BE2C (cell line): ENCODE results near the gene SGK2.

Experiments used
- DNase-seq: peaks from one replicate; pipeline ENCODE4 v3.0.0-alpha.2; 2020
- H3K27me3 ChIP-seq: fragments of 250-450 bp; sonication (Bioruptor Pico); 2 replicates; pipeline ENCODE4 v1.5.1; 2020; ENCODE audit warnings: mild to moderate bottlenecking
- H3K36me3 ChIP-seq: fragments of 250-450 bp; sonication (Bioruptor Pico); 2 replicates; pipeline ENCODE4 v1.5.1; 2020; ENCODE audit warnings: mild to moderate bottlenecking
- H3K4me1 ChIP-seq: fragments of 250-450 bp; sonication (Bioruptor Pico); 2 replicates; pipeline ENCODE4 v1.5.1; 2020
- H3K4me3 ChIP-seq: 2 replicates; pipeline ENCODE4 v1.5.1; 2011; ENCODE audit warnings: low read depth, low read length
- H3K9me3 ChIP-seq: fragments of 250-450 bp; sonication (Bioruptor Pico); 2 replicates; pipeline ENCODE4 v1.5.1; 2020
- TF ChIP-seq, protein P1 (sequence below): IDR thresholded peaks from 2 replicates; pipeline ENCODE4 v1.5.1; 2012; ENCODE audit warnings: mild to moderate bottlenecking, low read depth, low read length

SGK2 gene

DNA sequence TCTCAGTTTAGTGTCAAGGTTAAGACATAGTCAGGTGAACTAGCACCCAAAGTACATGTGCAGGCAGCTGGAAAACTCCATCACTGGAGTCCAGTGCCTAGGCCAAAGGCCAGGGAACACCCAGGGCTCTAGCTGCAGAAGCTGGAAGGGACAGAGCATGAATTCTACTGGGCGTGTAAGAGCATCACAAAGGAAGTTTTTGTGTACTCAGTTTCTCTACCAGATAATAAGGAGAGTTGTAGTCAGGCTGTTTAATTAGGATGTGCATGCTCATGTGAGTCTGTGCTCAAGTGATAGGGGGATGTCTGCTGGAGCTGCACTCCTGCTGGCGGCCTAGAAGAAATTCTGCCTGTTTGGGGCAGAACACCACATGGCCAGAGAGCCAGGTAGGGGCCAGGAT, 43.2 kb upstream of the SGK2 start:
- Histone ChIP-seq H3K4me1 (no peaks in the 10 kb centered on the region), H3K27me3 (no peaks in the 10 kb centered on the region), H3K4me3 (no peak overlapping the region), H3K9me3 (no peaks in the 10 kb centered on the region), H3K36me3 (no peaks in the 10 kb centered on the region)
- no peak for DNase-seq
- TF ChIP-seq, protein P1, sequence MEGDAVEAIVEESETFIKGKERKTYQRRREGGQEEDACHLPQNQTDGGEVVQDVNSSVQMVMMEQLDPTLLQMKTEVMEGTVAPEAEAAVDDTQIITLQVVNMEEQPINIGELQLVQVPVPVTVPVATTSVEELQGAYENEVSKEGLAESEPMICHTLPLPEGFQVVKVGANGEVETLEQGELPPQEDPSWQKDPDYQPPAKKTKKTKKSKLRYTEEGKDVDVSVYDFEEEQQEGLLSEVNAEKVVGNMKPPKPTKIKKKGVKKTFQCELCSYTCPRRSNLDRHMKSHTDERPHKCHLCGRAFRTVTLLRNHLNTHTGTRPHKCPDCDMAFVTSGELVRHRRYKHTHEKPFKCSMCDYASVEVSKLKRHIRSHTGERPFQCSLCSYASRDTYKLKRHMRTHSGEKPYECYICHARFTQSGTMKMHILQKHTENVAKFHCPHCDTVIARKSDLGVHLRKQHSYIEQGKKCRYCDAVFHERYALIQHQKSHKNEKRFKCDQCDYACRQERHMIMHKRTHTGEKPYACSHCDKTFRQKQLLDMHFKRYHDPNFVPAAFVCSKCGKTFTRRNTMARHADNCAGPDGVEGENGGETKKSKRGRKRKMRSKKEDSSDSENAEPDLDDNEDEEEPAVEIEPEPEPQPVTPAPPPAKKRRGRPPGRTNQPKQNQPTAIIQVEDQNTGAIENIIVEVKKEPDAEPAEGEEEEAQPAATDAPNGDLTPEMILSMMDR, result no peak

DNA sequence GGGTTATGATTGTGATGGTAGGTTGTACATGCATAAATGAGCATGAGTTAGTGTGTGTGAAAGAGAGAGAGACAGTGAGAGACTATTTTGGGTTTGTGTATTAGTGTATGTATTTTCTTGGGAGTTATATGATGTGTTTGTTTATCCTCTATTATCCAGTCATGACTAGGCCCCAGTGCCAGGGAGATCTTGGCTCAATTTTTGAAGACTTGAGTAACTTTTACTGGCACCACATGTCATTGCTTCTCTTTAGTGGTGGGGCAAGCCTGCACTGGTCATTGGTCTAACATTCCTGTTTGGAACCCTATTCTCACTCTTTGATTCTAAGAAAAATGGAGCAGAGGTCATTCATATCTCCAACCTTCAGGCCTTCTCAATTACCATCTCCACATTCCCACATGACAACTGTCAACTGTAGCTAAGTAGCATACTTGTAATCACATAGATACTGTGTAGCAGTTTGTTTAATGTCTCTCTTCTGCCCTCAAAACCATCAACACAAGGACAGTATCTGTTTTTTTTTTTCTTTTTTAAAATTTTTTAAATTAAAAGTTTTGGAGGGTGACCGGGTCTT, 42.5 kb upstream of the SGK2 start:
- TF ChIP-seq, protein P1, result no peak
- Histone ChIP-seq H3K36me3 (no peaks in the 10 kb centered on the region), H3K4me3 (no peak overlapping the region), H3K27me3 (no peaks in the 10 kb centered on the region), H3K4me1 (no peaks in the 10 kb centered on the region), H3K9me3 (no peaks in the 10 kb centered on the region; the same call in 1 of the 2 replicates)
- DNase-seq, result no peak

DNA sequence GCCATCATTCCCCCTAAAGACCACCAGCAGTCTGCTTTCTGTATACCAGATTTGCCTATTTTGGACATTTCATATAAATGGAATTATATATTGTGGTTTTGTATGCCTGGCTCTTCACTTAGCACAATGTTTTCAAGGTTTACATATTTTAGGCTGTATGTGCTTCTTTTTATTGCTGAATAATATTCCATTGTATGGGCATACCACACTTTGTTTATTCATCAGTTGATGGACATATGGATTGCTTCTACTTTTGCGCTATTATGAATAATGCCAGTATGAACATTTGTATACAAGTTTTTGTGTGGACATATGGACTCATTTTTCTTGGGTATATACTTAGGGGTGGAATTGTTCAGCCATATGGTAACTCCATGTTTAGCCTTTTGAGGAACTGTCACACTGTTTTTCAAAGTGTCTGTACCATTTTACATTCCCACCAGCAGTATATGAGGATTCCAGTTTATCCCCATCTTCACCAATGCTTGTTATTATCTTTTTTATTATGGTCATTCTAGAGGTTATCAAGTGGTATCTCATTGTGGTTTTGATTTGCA, 38.7 kb upstream of the SGK2 start:
- H3K4me1 ChIP-seq, result no peaks in the 10 kb centered on the region

DNA sequence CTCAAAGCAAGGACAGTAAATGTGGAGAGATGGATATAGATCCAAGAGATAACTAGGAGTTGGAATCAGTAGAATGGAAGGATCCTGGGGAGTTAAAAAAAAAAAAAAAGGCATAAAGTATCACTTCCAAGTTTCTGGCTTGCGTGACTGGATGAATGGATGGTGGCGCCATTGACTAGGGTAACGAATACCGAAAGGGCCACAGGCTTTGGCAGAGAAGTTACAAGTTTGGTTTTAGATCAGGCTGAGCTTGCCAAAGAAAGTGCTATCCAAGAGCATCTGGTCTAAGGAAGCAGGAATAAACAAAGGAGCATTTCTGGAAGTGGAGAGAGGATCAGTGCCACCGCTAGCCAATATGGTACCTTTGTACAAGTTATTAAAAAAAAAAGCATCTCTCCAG, 33.8 kb upstream of the SGK2 start:
- Histone ChIP-seq H3K9me3 (no peaks in the 10 kb centered on the region; the same call in none of the 2 replicates), H3K4me3 (no peak overlapping the region), H3K27me3 (no peaks in the 10 kb centered on the region), H3K36me3 (no peaks in the 10 kb centered on the region), H3K4me1 (no peaks in the 10 kb centered on the region)
- TF ChIP-seq, protein P1, result no peak
- DNase-seq, result no peak

More for the DNA sequence above, 38.7 kb upstream of the SGK2 start:
- Histone ChIP-seq H3K27me3 (no peaks in the 10 kb centered on the region), H3K4me3 (no peak overlapping the region), H3K9me3 (no peaks in the 10 kb centered on the region; the same call in 1 of the 2 replicates), H3K36me3 (no peaks in the 10 kb centered on the region)
- TF ChIP-seq, protein P1, result no peak
- no peak for DNase-seq

DNA sequence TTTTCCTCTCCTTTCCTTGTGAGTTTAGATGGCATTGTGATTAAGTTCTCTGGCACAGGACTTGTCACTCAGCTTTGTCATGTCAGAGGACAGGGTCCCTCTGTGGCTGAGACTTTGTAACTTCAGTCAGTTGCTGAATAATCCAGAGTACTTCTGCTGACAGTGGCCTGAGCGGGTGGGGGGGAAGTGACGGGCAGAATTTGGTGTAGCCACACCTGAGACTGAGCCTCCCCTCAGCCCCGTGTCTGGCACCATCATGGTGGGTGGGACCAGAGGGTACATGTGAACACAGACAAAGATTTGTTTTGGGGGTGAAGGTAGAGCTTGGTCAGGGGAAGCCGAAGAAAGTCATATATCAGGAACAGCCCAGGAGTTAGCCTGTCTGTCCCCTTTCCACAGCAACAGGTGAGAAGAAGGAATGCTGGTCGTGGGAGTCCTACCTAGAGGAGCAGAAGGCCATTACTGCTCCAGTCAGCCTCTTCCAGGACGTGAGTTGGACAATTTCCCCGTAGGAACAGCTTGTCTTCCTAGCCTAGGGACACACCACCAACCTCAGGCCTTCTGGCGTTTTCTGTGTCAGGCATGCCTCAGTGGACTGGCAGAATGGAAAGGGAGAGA, 30.5 kb upstream of the SGK2 start:
- H3K36me3 ChIP-seq, result no peaks in the 10 kb centered on the region
- TF ChIP-seq, protein P1, result no peak
- DNase-seq, result no peak

DNA sequence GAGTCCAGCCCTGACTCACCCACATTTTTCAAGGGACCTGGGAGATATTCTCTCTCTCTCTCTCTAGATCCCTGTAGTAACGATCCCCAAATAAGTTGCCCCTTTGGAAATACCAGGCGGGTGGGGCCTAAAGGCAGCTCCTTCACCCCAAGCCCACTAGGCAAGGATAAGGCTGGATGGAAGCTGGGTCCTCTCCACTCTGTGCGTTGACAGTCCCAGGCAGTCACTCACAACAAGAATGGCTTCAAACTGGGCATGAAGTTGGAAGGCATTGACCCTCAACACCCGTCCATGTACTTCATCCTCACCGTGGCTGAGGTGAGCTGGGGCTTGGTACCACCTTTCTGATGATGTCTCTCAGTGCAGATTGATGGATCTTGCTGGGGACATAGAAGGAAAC, 29.8 kb upstream of the SGK2 start:
- DNase-seq, result no peak
- H3K27me3 ChIP-seq, result no peaks in the 10 kb centered on the region
- H3K4me3 ChIP-seq, result no peak overlapping the region
- no peaks in the 10 kb centered on the region for H3K36me3 ChIP-seq
- no peaks in the 10 kb centered on the region; the same call in 1 of the 2 replicates for H3K9me3 ChIP-seq
- H3K4me1 ChIP-seq, result no peaks in the 10 kb centered on the region
- TF ChIP-seq, protein P1, result no peak

More for the DNA sequence above, 30.5 kb upstream of the SGK2 start:
- H3K4me3 ChIP-seq, result no peak overlapping the region
- H3K9me3 ChIP-seq, result no peaks in the 10 kb centered on the region; the same call in 1 of the 2 replicates
- H3K4me1 ChIP-seq, result no peaks in the 10 kb centered on the region
- H3K27me3 ChIP-seq, result no peaks in the 10 kb centered on the region
